ENCODE results near the gene RASGRP4. TPM values are rescaled to one million over a fixed set of nuclear protein-coding genes. Genes with fewer than 3 reads are reported as not detected.
A peak's percentile ranks its signal among the peaks of the same experiment; 100 is the strongest.

RASGRP4 gene
- polyA plus RNA-seq, 3 donors: 30.2 to 141 (median 50.3) TPM

DNA sequence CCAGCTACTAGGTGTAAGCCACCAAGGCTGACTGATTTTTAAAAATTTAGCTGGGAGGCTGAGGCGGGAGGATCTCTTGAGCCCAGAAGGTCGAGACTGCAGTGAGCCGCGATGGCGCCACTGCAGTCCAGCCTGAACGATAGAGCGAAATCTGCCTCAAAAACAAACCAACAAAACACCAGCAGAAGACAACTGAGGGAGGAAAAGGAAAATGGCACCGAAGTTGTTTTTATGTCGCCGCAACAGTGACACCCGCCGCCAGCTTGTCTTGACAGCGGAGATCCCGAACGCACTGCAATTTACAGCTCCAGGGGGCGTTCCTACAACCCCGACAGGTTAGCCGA lies 23.4 kb downstream of the RASGRP4 start:
- Histone ChIP-seq H3K36me3 (replicated peaks in 1 of 2; ENCODE audit: control insufficient read depth in 1 of 2, insufficient read depth in 2 of 2, low read length in 2 of 2) (peaks cover 8 to 19% of the 10 kb centered on the region in 2 donors), H3K27me3 (ENCODE audit: control insufficient read depth in 2 of 2, insufficient read depth in 2 of 2, low read length in 2 of 2) (peaks cover 0 to 8% of the 10 kb centered on the region in 2 donors), H3K4me3 (replicated peaks in 1 of 3; ENCODE audit: low read depth in 2 of 3, low read length in 3 of 3) (peak overlapping the region in 2 of 3 experiments; percentile 22 to 88), H3K4me1 (ENCODE audit: control insufficient read depth in 1 of 2, insufficient read depth in 2 of 2, low read length in 2 of 2) (peaks cover 12 to 13% of the 10 kb centered on the region in 2 donors), H3K27ac (ENCODE audit: low read depth in 1 of 2, low read length in 2 of 2) (no peak overlapping the region), H2AFZ (ENCODE audit: insufficient read depth, low read depth, low read length, poor library complexity, severe bottlenecking) (peak overlapping the region; percentile 91), H3K79me2 (ENCODE audit: insufficient read depth, low read length) (peaks cover 5% of the 10 kb centered on the region), H3K4me2 (replicated peaks; ENCODE audit: extremely low read depth, low read length, poor library complexity, severe bottlenecking) (peak overlapping the region; percentile 80), H3K9ac (ENCODE audit: insufficient read depth, low read length, poor library complexity, severe bottlenecking) (peak overlapping the region; percentile 46), H3K9me3 (replicated peaks in 1 of 2; ENCODE audit: control insufficient read depth in 1 of 2, insufficient read depth in 1 of 2, low read length in 2 of 2) (no peaks in the 10 kb centered on the region), H4K20me1 (ENCODE audit: insufficient read depth, low read length) (no peaks in the 10 kb centered on the region)
- no peak for DNase-seq
- Mint-ChIP-seq H3K27me3 (ENCODE audit: low read depth in 3 of 3) (peaks cover 11 to 23% (median 13%) of the 10 kb centered on the region in 3 donors), H3K9me3 (peaks cover 0 to 2% (median 0%) of the 10 kb centered on the region in 7 donors), H3K4me1 (peaks cover 16% of the 10 kb centered on the region), H3K4me3 (peak overlapping the region; percentile 77 to 95), H3K27ac (peak overlapping the region in 6 of 7 donors; percentile 51 to 81 (median 62)), H3K36me3 (peaks cover 9 to 28% of the 10 kb centered on the region in 2 donors)
- WGBS (ENCODE audit: insufficient coverage): 0% methylated on average over 11 of the region's 18 CpGs
- intact Hi-C loops (cut with micrococcal nuclease): loop anchor here (2.0 to 10.0 kb wide), 6 partner anchors 105 to 532 kb away; partner anchors contain the start of genes MRPS12 (in 1 of the 2) and SARS2 (in 1 of the 2)
- TF ChIP-seq, protein P1, sequence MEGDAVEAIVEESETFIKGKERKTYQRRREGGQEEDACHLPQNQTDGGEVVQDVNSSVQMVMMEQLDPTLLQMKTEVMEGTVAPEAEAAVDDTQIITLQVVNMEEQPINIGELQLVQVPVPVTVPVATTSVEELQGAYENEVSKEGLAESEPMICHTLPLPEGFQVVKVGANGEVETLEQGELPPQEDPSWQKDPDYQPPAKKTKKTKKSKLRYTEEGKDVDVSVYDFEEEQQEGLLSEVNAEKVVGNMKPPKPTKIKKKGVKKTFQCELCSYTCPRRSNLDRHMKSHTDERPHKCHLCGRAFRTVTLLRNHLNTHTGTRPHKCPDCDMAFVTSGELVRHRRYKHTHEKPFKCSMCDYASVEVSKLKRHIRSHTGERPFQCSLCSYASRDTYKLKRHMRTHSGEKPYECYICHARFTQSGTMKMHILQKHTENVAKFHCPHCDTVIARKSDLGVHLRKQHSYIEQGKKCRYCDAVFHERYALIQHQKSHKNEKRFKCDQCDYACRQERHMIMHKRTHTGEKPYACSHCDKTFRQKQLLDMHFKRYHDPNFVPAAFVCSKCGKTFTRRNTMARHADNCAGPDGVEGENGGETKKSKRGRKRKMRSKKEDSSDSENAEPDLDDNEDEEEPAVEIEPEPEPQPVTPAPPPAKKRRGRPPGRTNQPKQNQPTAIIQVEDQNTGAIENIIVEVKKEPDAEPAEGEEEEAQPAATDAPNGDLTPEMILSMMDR (IDR thresholded peaks at IDR 0.05): no peak

DNA sequence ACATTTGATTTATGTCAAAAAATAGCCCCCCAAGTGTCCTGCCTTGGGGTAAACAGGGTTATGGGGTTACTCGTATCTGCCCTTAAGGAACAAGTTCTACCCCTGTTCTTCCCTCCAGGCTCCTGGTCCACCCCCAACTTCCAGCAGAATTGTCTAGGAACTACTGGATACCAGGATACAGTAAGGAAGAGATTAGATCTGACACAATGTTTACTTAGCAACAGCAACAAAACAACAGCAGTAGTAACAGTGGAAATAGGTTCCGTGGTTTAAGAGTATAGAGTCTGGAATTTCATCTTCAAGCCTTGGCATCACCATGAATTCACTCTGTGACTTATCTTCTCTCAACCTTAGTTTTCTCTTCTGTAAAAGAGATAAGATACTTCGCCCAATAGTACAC lies 24.9 kb downstream of the RASGRP4 start:
- Mint-ChIP-seq H3K27ac (no peak overlapping the region), H3K36me3 (peaks cover 0 to 14% of the 10 kb centered on the region in 2 donors), H3K9me3 (peaks cover 0 to 2% (median 0%) of the 10 kb centered on the region in 7 donors), H3K4me3 (no peak overlapping the region), H3K4me1 (peaks cover 16% of the 10 kb centered on the region), H3K27me3 (ENCODE audit: low read depth in 3 of 3) (peaks cover 25 to 38% (median 27%) of the 10 kb centered on the region in 3 donors)
- Histone ChIP-seq H3K36me3 (replicated peaks in 1 of 2; ENCODE audit: control insufficient read depth in 1 of 2, insufficient read depth in 2 of 2, low read length in 2 of 2) (peaks cover 0 to 8% of the 10 kb centered on the region in 2 donors), H2AFZ (ENCODE audit: insufficient read depth, low read depth, low read length, poor library complexity, severe bottlenecking) (no peak overlapping the region), H3K4me1 (ENCODE audit: control insufficient read depth in 1 of 2, insufficient read depth in 2 of 2, low read length in 2 of 2) (peaks cover 12 to 13% of the 10 kb centered on the region in 2 donors), H3K4me2 (replicated peaks; ENCODE audit: extremely low read depth, low read length, poor library complexity, severe bottlenecking) (no peak overlapping the region), H3K9me3 (replicated peaks in 1 of 2; ENCODE audit: control insufficient read depth in 1 of 2, insufficient read depth in 1 of 2, low read length in 2 of 2) (peaks cover 0 to under 1% of the 10 kb centered on the region in 2 donors), H3K9ac (ENCODE audit: insufficient read depth, low read length, poor library complexity, severe bottlenecking) (no peak overlapping the region), H3K4me3 (replicated peaks in 1 of 3; ENCODE audit: low read depth in 2 of 3, low read length in 3 of 3) (no peak overlapping the region), H4K20me1 (ENCODE audit: insufficient read depth, low read length) (no peaks in the 10 kb centered on the region), H3K27me3 (ENCODE audit: control insufficient read depth in 2 of 2, insufficient read depth in 2 of 2, low read length in 2 of 2) (peaks cover 10 to 22% of the 10 kb centered on the region in 2 donors), H3K27ac (ENCODE audit: low read depth in 1 of 2, low read length in 2 of 2) (no peak overlapping the region), H3K79me2 (ENCODE audit: insufficient read depth, low read length) (peaks cover 5% of the 10 kb centered on the region)
- TF ChIP-seq, protein P1 (IDR thresholded peaks at IDR 0.05): no peak
- intact Hi-C loops (cut with micrococcal nuclease): loop anchor here (5.0 to 10.0 kb wide), 5 partner anchors 106 to 534 kb away; partner anchors contain the start of genes MRPS12 (in 1 of the 2) and SARS2 (in 1 of the 2)
- no CpG with 5 or more reads among the region's 3 CpGs for WGBS (ENCODE audit: insufficient coverage)
- no peak for DNase-seq

All from CD14-positive monocyte (primary cell).